DND-41 (cell line): ENCODE results near the gene ATXN7L1.

Source experiments
- EZH2 ChIP-seq: IDR thresholded peaks from 3 replicates; pipeline ENCODE4 v1.6.1; 2012; ENCODE audit warnings: borderline replicate concordance, low read depth, mild to moderate bottlenecking, moderate library complexity, low read length, inconsistent platforms; ENCODE audit not compliant: severe bottlenecking
- TF ChIP-seq, protein P1 (sequence below): IDR thresholded peaks from 2 replicates; pipeline ENCODE4 v1.5.1; 2012; ENCODE audit warnings: borderline replicate concordance, low read length, moderate library complexity, mild to moderate bottlenecking; ENCODE audit not compliant: poor library complexity, severe bottlenecking; ENCODE audit errors: extremely low read depth

DNA sequence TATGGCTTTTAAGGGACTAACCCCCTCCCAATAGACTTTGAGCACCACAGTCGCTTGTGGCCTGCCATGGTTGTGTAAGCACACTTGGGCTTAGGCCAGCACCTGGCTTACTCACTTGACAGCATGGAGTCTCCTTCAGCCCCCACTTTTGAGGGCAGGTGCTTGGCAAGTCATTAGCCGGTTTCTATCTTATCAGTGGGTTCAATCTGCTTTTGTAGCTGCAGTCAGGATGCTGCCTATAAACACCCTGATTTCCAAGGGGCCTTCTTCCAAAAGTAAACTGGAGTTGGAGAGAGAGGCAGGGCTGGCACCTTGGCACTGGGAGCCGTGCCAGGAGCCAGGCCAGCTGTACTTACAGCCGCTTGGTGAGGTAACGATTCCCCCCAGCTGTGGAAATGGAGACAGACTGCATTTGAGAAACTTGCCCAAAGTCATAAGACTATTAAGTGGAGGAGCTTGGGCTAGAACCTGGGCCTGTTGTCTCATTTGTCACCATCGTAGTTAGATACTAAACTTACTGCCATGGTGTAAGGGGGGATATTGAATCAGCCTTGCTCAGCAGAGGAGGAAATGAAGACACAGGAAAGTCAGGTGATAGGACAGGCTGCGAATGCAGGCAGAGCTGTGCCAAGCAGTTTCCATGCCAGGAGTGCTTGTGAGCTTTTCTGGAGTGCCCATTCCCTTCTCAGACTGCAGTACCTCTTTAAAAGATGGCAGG lies 202.9 kb downstream of the ATXN7L1 start:
- TF ChIP-seq, protein P1, sequence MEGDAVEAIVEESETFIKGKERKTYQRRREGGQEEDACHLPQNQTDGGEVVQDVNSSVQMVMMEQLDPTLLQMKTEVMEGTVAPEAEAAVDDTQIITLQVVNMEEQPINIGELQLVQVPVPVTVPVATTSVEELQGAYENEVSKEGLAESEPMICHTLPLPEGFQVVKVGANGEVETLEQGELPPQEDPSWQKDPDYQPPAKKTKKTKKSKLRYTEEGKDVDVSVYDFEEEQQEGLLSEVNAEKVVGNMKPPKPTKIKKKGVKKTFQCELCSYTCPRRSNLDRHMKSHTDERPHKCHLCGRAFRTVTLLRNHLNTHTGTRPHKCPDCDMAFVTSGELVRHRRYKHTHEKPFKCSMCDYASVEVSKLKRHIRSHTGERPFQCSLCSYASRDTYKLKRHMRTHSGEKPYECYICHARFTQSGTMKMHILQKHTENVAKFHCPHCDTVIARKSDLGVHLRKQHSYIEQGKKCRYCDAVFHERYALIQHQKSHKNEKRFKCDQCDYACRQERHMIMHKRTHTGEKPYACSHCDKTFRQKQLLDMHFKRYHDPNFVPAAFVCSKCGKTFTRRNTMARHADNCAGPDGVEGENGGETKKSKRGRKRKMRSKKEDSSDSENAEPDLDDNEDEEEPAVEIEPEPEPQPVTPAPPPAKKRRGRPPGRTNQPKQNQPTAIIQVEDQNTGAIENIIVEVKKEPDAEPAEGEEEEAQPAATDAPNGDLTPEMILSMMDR = no peak
- no peak for TF ChIP-seq EZH2
